ENCODE measurements around the gene AP1G2. TPM values are rescaled to one million over a fixed set of nuclear protein-coding genes. Genes with fewer than 3 reads are reported as not detected.
A peak's percentile ranks its signal among the peaks of the same experiment; 100 is the strongest.

AP1G2 gene
- total and polyA plus RNA-seq, 2 of the 13 experiments (the other 11 are each of a cell fraction or from before 2014, with no cell fraction given): 96.9 to 611 TPM

DNA sequence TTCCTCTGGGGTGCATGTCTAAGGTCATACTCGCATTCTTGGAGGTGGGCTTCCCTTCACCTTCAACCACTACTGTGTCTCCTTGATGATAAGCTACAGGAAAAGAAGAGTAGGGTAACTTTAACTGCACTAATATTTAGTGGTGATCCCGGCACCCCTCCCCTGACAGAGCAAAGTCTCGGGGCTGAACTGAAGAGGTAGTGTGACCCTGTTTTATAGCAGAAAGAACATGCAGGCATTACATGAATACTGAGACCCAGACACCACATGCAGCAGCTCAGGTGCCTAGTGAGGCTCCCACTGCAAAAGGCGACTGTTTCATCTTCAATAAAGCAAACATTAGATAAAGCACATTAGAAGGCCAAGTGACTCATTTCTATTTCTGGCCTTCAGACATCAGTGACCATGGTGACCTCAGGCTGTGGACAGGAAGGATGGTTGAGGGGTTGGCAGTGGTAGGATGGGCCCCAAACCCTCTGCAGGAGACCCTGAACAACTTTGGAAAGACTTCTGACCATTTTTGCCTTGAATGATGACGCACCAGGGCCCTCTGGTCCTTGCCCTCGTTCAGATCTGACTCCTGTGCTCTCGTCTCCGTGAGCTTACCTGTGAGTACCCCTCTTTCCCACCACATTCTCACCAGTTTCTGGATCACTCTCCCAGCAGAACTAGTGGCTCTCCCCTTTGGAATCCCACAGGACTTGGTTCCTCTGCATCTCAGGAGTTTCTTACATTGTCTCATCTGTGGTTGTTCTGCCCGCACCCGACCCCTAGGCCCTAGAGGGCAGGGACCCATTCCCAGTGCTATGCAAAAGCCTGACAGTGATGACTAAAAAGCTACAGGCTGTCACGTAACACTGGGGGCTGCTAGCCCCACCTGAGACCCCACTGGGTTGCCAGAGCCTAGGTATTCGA, 34.8 kb upstream of the AP1G2 start (continued):
- TF ChIP-seq, protein P1, sequence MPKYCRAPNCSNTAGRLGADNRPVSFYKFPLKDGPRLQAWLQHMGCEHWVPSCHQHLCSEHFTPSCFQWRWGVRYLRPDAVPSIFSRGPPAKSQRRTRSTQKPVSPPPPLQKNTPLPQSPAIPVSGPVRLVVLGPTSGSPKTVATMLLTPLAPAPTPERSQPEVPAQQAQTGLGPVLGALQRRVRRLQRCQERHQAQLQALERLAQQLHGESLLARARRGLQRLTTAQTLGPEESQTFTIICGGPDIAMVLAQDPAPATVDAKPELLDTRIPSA (CRISPR knock-in tag; IDR thresholded peaks at IDR 0.05; ENCODE audit: borderline replicate concordance): no peak
- TF ChIP-seq SUZ12 (IDR thresholded peaks at IDR 0.05; ENCODE audit: low read depth, low read length) (no peak), SP140L (CRISPR knock-in tag; IDR thresholded peaks at IDR 0.05; ENCODE audit: borderline replicate concordance) (no peak), MXI1 (IDR thresholded peaks at IDR 0.05; ENCODE audit: borderline replicate concordance, low read depth, low read length) (peak; percentile 68; the same call in 1 of the 3 replicates), RBAK (CRISPR knock-in tag; IDR thresholded peaks at IDR 0.05) (no peak), DPF2 (CRISPR knock-in tag; IDR thresholded peaks at IDR 0.05; ENCODE audit: borderline replicate concordance, low read depth) (peak; percentile 86), ZSCAN30 (CRISPR knock-in tag; IDR thresholded peaks at IDR 0.05) (no peak; the same call in 1 of the 2 replicates), REPIN1 (CRISPR knock-in tag; IDR thresholded peaks at IDR 0.05; ENCODE audit: borderline replicate concordance, low read depth) (peak; percentile 69; the same call in 1 of the 2 replicates), ARHGAP35 (CRISPR knock-in tag; IDR thresholded peaks at IDR 0.05; ENCODE audit: borderline replicate concordance) (peak; percentile 30), ZNF205 (CRISPR knock-in tag; IDR thresholded peaks at IDR 0.05) (peak; percentile 58; the same call in 1 of the 2 replicates), ZNF563 (CRISPR knock-in tag; IDR thresholded peaks at IDR 0.05) (peak; percentile 38; the same call in 1 of the 2 replicates), ZNF337 (CRISPR knock-in tag; IDR thresholded peaks at IDR 0.05; ENCODE audit: borderline replicate concordance, low read depth) (no peak), MAFF (IDR thresholded peaks at IDR 0.05; ENCODE audit: low read depth, low read length) (peak; percentile 12; the same call in 1 of the 2 replicates), SIN3A (IDR thresholded peaks at IDR 0.05; ENCODE audit: borderline replicate concordance, low read depth, low read length) (no peak), PCBP2 (optimal IDR thresholded peaks at IDR 0.05; ENCODE audit: low read depth, low read length, poor library complexity, severe bottlenecking) (no peak), RFXANK (CRISPR knock-in tag; IDR thresholded peaks at IDR 0.05) (no peak), ZNF572 (CRISPR knock-in tag; IDR thresholded peaks at IDR 0.05) (no peak), ZC3H13 (CRISPR knock-in tag; IDR thresholded peaks at IDR 0.05) (no peak), ZNF44 (CRISPR knock-in tag; IDR thresholded peaks at IDR 0.05) (peak; percentile 72), ZNF432 (CRISPR knock-in tag; IDR thresholded peaks at IDR 0.05; ENCODE audit: borderline replicate concordance) (no peak), PAX8 (CRISPR knock-in tag; IDR thresholded peaks at IDR 0.05; ENCODE audit: borderline replicate concordance) (no peak; the same call in 1 of the 2 replicates)
- TF ChIP-seq, protein P2, sequence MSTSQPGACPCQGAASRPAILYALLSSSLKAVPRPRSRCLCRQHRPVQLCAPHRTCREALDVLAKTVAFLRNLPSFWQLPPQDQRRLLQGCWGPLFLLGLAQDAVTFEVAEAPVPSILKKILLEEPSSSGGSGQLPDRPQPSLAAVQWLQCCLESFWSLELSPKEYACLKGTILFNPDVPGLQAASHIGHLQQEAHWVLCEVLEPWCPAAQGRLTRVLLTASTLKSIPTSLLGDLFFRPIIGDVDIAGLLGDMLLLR (CRISPR knock-in tag; IDR thresholded peaks at IDR 0.05): no peak; the same call in 1 of the 2 replicates
- TF ChIP-seq, protein P3, sequence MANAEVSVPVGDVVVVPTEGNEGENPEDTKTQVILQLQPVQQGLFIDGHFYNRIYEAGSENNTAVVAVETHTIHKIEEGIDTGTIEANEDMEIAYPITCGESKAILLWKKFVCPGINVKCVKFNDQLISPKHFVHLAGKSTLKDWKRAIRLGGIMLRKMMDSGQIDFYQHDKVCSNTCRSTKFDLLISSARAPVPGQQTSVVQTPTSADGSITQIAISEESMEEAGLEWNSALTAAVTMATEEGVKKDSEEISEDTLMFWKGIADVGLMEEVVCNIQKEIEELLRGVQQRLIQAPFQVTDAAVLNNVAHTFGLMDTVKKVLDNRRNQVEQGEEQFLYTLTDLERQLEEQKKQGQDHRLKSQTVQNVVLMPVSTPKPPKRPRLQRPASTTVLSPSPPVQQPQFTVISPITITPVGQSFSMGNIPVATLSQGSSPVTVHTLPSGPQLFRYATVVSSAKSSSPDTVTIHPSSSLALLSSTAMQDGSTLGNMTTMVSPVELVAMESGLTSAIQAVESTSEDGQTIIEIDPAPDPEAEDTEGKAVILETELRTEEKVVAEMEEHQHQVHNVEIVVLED (CRISPR knock-in tag; IDR thresholded peaks at IDR 0.05; ENCODE audit: borderline replicate concordance): no peak
- TF ChIP-seq, protein P4, sequence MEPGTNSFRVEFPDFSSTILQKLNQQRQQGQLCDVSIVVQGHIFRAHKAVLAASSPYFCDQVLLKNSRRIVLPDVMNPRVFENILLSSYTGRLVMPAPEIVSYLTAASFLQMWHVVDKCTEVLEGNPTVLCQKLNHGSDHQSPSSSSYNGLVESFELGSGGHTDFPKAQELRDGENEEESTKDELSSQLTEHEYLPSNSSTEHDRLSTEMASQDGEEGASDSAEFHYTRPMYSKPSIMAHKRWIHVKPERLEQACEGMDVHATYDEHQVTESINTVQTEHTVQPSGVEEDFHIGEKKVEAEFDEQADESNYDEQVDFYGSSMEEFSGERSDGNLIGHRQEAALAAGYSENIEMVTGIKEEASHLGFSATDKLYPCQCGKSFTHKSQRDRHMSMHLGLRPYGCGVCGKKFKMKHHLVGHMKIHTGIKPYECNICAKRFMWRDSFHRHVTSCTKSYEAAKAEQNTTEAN (CRISPR knock-in tag; conservative IDR thresholded peaks at IDR 0.05): peak; percentile 89
- TF ChIP-seq, protein P5, sequence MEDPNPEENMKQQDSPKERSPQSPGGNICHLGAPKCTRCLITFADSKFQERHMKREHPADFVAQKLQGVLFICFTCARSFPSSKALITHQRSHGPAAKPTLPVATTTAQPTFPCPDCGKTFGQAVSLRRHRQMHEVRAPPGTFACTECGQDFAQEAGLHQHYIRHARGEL (CRISPR knock-in tag; IDR thresholded peaks at IDR 0.05): no peak
